Testis (tissue), 3 donors: ENCODE data around the gene SH2D4B. TPM values are rescaled to one million over a fixed set of nuclear protein-coding genes. Genes with fewer than 3 reads are reported as not detected.

Experiments used
- DNase-seq: peaks from one replicate; pipeline ENCODE4 v3.0.0-alpha.2; 2019
- H3K27ac ChIP-seq, 2 donors: fragments of 200-600 bp; sonication (generic); one replicate each; pipeline ENCODE4 v1.5.1; 2019
- H3K27me3 ChIP-seq: fragments of 200-600 bp; sonication (generic); one replicate; pipeline ENCODE4 v1.5.1; 2019
- H3K36me3 ChIP-seq: fragments of 200-600 bp; sonication (generic); one replicate; pipeline ENCODE4 v1.5.1; 2017; ENCODE audit warnings: low read depth; ENCODE audit errors: missing control alignments
- H3K4me1 ChIP-seq: fragments of 200-600 bp; sonication (generic); one replicate; pipeline ENCODE4 v1.5.1; 2019
- H3K4me3 ChIP-seq, 2 donors: fragments of 200-600 bp; sonication (generic); one replicate each; pipeline ENCODE4 v1.5.1; 2017 to 2019
- H3K9me3 ChIP-seq: fragments of 200-600 bp; sonication (generic); one replicate; pipeline ENCODE4 v1.5.1; 2017
- CTCF ChIP-seq, 3 experiments: fragments of 450-650 bp in 2 of 3; fragments of 200-600 bp in 1 of 3; sonication (generic) in 1 of 3; IDR thresholded peaks; one replicate each; pipeline ENCODE4 v1.5.1; 2016 to 2019; ENCODE audit warnings: antibody characterized with exemption in 3 of 3, mild to moderate bottlenecking in 2 of 3, moderate library complexity in 1 of 3
- POLR2A ChIP-seq: fragments of 450-650 bp; IDR thresholded peaks from one replicate; pipeline ENCODE4 v1.6.1; 2017; ENCODE audit warnings: antibody characterized with exemption, mild to moderate bottlenecking, moderate library complexity
- WGBS, 2 donors: methylation state at CpG; one replicate each; pipeline ENCODE4 v1.1.5; 2018; 5-methylcytosine and 5-hydroxymethylcytosine counted together
- intact Hi-C: fragments of 100-400 bp; cut with DNase I; formaldehyde crosslinking; loops from one replicate; pipeline ENCODE4 v1.15.1; 2023; ENCODE audit warnings: low total_unique reads
- polyA plus RNA-seq: library from polyadenylated mRNA; stranded (reverse); fragments of 350-450 nt; fragmentation: Illumina TruSeq; extraction: RNeasy Lipid Tissue Mini Kit (QIAGEN cat#74804); gene quantifications from one replicate; pipeline ENCODE4 v1.2.3, GENCODE V29; 2014; ENCODE audit warnings: low read depth, low replicate concordance; ENCODE audit not compliant: insufficient read depth
- total RNA-seq, 2 donors: library from RNA; depleted of rRNA; stranded (reverse); fragments of >200 nt; gene quantifications; one replicate each; pipeline ENCODE4 v1.2.3, GENCODE V29; 2016

Gene SH2D4B
- total and polyA plus RNA-seq, 3 donors from 2014 or later = 0.22 to 1.1 (median 0.55) TPM

- Histone ChIP-seq H3K36me3 (no peaks in the 10 kb centered on the region), H3K27me3 (no peaks in the 10 kb centered on the region), H3K4me1 (peaks cover 14% of the 10 kb centered on the region), H3K27ac (no peak overlapping the region), H3K4me3 (no peak overlapping the region), H3K9me3 (no peaks in the 10 kb centered on the region)
- intact Hi-C loops = loop anchor here (10.0 kb wide), 1 partner anchor 264 kb away; no protein-coding TSS in a partner anchor
- WGBS, 2 donors = 87 to 88% methylated on average over 7 of the region's 7 CpGs
- no peak for DNase-seq
- no peak for TF ChIP-seq POLR2A
- no peak for TF ChIP-seq CTCF (IDR thresholded peaks at IDR 0.05)
Measured at GRCh38 chr10:80660736-80661135, 123.0 kb downstream of the SH2D4B start.

GRCh38 chr10:80661526-80661925, 123.8 kb downstream of the SH2D4B start:
- no peaks in the 10 kb centered on the region for H3K27me3 ChIP-seq
- no peak for DNase-seq
- TF ChIP-seq CTCF (IDR thresholded peaks at IDR 0.05) = no peak
- H3K27ac ChIP-seq = no peak overlapping the region
- WGBS, 2 donors = 96 to 100% methylated on average over 3 of the region's 3 CpGs
- intact Hi-C loops = loop anchor here (10.0 kb wide), 1 partner anchor 263 kb away; no protein-coding TSS in a partner anchor
- no peak overlapping the region for H3K4me3 ChIP-seq
- no peaks in the 10 kb centered on the region for H3K36me3 ChIP-seq
- H3K4me1 ChIP-seq = peaks cover 21% of the 10 kb centered on the region
- no peaks in the 10 kb centered on the region for H3K9me3 ChIP-seq

GRCh38 chr10:80662429-80663261, 124.9 kb downstream of the SH2D4B start:
- Histone ChIP-seq H3K36me3 (no peaks in the 10 kb centered on the region), H3K9me3 (no peaks in the 10 kb centered on the region), H3K4me1 (peaks cover 22% of the 10 kb centered on the region), H3K4me3 (peak overlapping the region; percentile 39 to 40), H3K27me3 (no peaks in the 10 kb centered on the region), H3K27ac (peak overlapping the region; percentile 61 to 75)
- TF ChIP-seq CTCF (IDR thresholded peaks at IDR 0.05) (peak; percentile 86 to 98 (median 92)), POLR2A (no peak)
- intact Hi-C loops = loop anchor here (10.0 kb wide), 1 partner anchor 262 kb away; no protein-coding TSS in a partner anchor
- peak; percentile 92 for DNase-seq
- 6 to 7% methylated on average over 19 of the region's 19 CpGs for WGBS, 2 donors

GRCh38 chr10:80664071-80664680, 126.5 kb downstream of the SH2D4B start:
- Histone ChIP-seq H3K4me3 (no peak overlapping the region), H3K4me1 (peaks cover 22% of the 10 kb centered on the region), H3K27me3 (no peaks in the 10 kb centered on the region), H3K9me3 (no peaks in the 10 kb centered on the region), H3K36me3 (no peaks in the 10 kb centered on the region), H3K27ac (no peak overlapping the region)
- peak; percentile 70 to 82 (median 80) for TF ChIP-seq CTCF (IDR thresholded peaks at IDR 0.05)
- TF ChIP-seq POLR2A = no peak
- WGBS, 2 donors = 33 to 44% methylated on average over 10 of the region's 10 CpGs
- intact Hi-C loops = loop anchor here (10.0 kb wide), 1 partner anchor 261 kb away; no protein-coding TSS in a partner anchor
- peak; percentile 91 for DNase-seq
